ENCODE measurements around the gene CREB5.

CREB5 gene

GRCh38 chr7:28702171-28702570 is 289.9 kb downstream of the CREB5 start:
- Histone ChIP-seq H3K4me3 (ENCODE audit: low read depth, low read length) (no peak overlapping the region), H3K9ac (ENCODE audit: low read depth, low read length) (no peak overlapping the region), H3K9me3 (ENCODE audit: control insufficient read depth, insufficient read depth, low read length) (no peaks in the 10 kb centered on the region), H3K36me3 (ENCODE audit: control insufficient read depth, insufficient read depth, low read length) (no peaks in the 10 kb centered on the region), H3K4me1 (ENCODE audit: control insufficient read depth, insufficient read depth, low read length) (peaks cover 3% of the 10 kb centered on the region), H3K27me3 (ENCODE audit: control insufficient read depth, insufficient read depth, low read length) (no peaks in the 10 kb centered on the region)

GRCh38 chr7:28703037-28703765 is 290.9 kb downstream of the CREB5 start:
- Histone ChIP-seq H3K4me1 (ENCODE audit: control insufficient read depth, insufficient read depth, low read length) (peaks cover 6% of the 10 kb centered on the region), H3K4me3 (ENCODE audit: low read depth, low read length) (no peak overlapping the region)

GRCh38 chr7:28704706-28705105 is 292.4 kb downstream of the CREB5 start:
- Histone ChIP-seq H3K9ac (ENCODE audit: low read depth, low read length) (no peak overlapping the region), H3K4me3 (ENCODE audit: low read depth, low read length) (no peak overlapping the region), H3K27me3 (ENCODE audit: control insufficient read depth, insufficient read depth, low read length) (no peaks in the 10 kb centered on the region), H3K36me3 (ENCODE audit: control insufficient read depth, insufficient read depth, low read length) (no peaks in the 10 kb centered on the region), H3K9me3 (ENCODE audit: control insufficient read depth, insufficient read depth, low read length) (no peaks in the 10 kb centered on the region), H3K4me1 (ENCODE audit: control insufficient read depth, insufficient read depth, low read length) (peaks cover 15% of the 10 kb centered on the region)

More at GRCh38 chr7:28703037-28703765, 290.9 kb downstream of the CREB5 start:
- H3K27me3 ChIP-seq (ENCODE audit: control insufficient read depth, insufficient read depth, low read length), result no peaks in the 10 kb centered on the region
- H3K9ac ChIP-seq (ENCODE audit: low read depth, low read length), result no peak overlapping the region
- H3K36me3 ChIP-seq (ENCODE audit: control insufficient read depth, insufficient read depth, low read length), result no peaks in the 10 kb centered on the region
- H3K9me3 ChIP-seq (ENCODE audit: control insufficient read depth, insufficient read depth, low read length), result no peaks in the 10 kb centered on the region

GRCh38 chr7:28705350-28705749 is 293.0 kb downstream of the CREB5 start:
- H3K27me3 ChIP-seq (ENCODE audit: control insufficient read depth, insufficient read depth, low read length), result no peaks in the 10 kb centered on the region
- H3K9ac ChIP-seq (ENCODE audit: low read depth, low read length), result no peak overlapping the region
- H3K9me3 ChIP-seq (ENCODE audit: control insufficient read depth, insufficient read depth, low read length), result no peaks in the 10 kb centered on the region
- H3K4me1 ChIP-seq (ENCODE audit: control insufficient read depth, insufficient read depth, low read length), result peaks cover 15% of the 10 kb centered on the region
- H3K36me3 ChIP-seq (ENCODE audit: control insufficient read depth, insufficient read depth, low read length), result no peaks in the 10 kb centered on the region
- no peak overlapping the region for H3K4me3 ChIP-seq (ENCODE audit: low read depth, low read length)

GRCh38 chr7:28706584-28706983 is 294.3 kb downstream of the CREB5 start:
- Histone ChIP-seq H3K27me3 (ENCODE audit: control insufficient read depth, insufficient read depth, low read length) (no peaks in the 10 kb centered on the region), H3K9me3 (ENCODE audit: control insufficient read depth, insufficient read depth, low read length) (no peaks in the 10 kb centered on the region), H3K36me3 (ENCODE audit: control insufficient read depth, insufficient read depth, low read length) (no peaks in the 10 kb centered on the region), H3K4me3 (ENCODE audit: low read depth, low read length) (no peak overlapping the region), H3K9ac (ENCODE audit: low read depth, low read length) (no peak overlapping the region), H3K4me1 (ENCODE audit: control insufficient read depth, insufficient read depth, low read length) (peaks cover 12% of the 10 kb centered on the region)

- H3K9ac ChIP-seq (ENCODE audit: low read depth, low read length), result no peak overlapping the region
- H3K9me3 ChIP-seq (ENCODE audit: control insufficient read depth, insufficient read depth, low read length), result no peaks in the 10 kb centered on the region
- H3K4me1 ChIP-seq (ENCODE audit: control insufficient read depth, insufficient read depth, low read length), result peaks cover 12% of the 10 kb centered on the region
- no peak overlapping the region for H3K4me3 ChIP-seq (ENCODE audit: low read depth, low read length)
- H3K36me3 ChIP-seq (ENCODE audit: control insufficient read depth, insufficient read depth, low read length), result no peaks in the 10 kb centered on the region
- H3K27me3 ChIP-seq (ENCODE audit: control insufficient read depth, insufficient read depth, low read length), result no peaks in the 10 kb centered on the region
Observed at GRCh38 chr7:28707291-28707690, 295.0 kb downstream of the CREB5 start.

- Histone ChIP-seq H3K4me3 (ENCODE audit: low read depth, low read length) (no peak overlapping the region), H3K36me3 (ENCODE audit: control insufficient read depth, insufficient read depth, low read length) (no peaks in the 10 kb centered on the region), H3K4me1 (ENCODE audit: control insufficient read depth, insufficient read depth, low read length) (peaks cover 12% of the 10 kb centered on the region), H3K27me3 (ENCODE audit: control insufficient read depth, insufficient read depth, low read length) (no peaks in the 10 kb centered on the region), H3K9me3 (ENCODE audit: control insufficient read depth, insufficient read depth, low read length) (no peaks in the 10 kb centered on the region), H3K9ac (ENCODE audit: low read depth, low read length) (peak overlapping the region; percentile 9)
Observed at GRCh38 chr7:28708033-28708951, 296.0 kb downstream of the CREB5 start.

GRCh38 chr7:28709748-28710147 is 297.4 kb downstream of the CREB5 start:
- H3K36me3 ChIP-seq (ENCODE audit: control insufficient read depth, insufficient read depth, low read length), result no peaks in the 10 kb centered on the region
- H3K9me3 ChIP-seq (ENCODE audit: control insufficient read depth, insufficient read depth, low read length), result no peaks in the 10 kb centered on the region
- no peaks in the 10 kb centered on the region for H3K27me3 ChIP-seq (ENCODE audit: control insufficient read depth, insufficient read depth, low read length)
- H3K9ac ChIP-seq (ENCODE audit: low read depth, low read length), result no peak overlapping the region
- H3K4me3 ChIP-seq (ENCODE audit: low read depth, low read length), result no peak overlapping the region
- peaks cover 12% of the 10 kb centered on the region for H3K4me1 ChIP-seq (ENCODE audit: control insufficient read depth, insufficient read depth, low read length)

GRCh38 chr7:28711114-28711513 is 298.8 kb downstream of the CREB5 start:
- H3K27me3 ChIP-seq (ENCODE audit: control insufficient read depth, insufficient read depth, low read length), result no peaks in the 10 kb centered on the region
- no peaks in the 10 kb centered on the region for H3K36me3 ChIP-seq (ENCODE audit: control insufficient read depth, insufficient read depth, low read length)
- H3K9me3 ChIP-seq (ENCODE audit: control insufficient read depth, insufficient read depth, low read length), result no peaks in the 10 kb centered on the region
- H3K4me3 ChIP-seq (ENCODE audit: low read depth, low read length), result no peak overlapping the region
- H3K9ac ChIP-seq (ENCODE audit: low read depth, low read length), result no peak overlapping the region
- H3K4me1 ChIP-seq (ENCODE audit: control insufficient read depth, insufficient read depth, low read length), result peaks cover 12% of the 10 kb centered on the region

GRCh38 chr7:28714459-28715120 is 302.3 kb downstream of the CREB5 start:
- Histone ChIP-seq H3K4me1 (ENCODE audit: control insufficient read depth, insufficient read depth, low read length) (no peaks in the 10 kb centered on the region), H3K9ac (ENCODE audit: low read depth, low read length) (no peak overlapping the region), H3K27me3 (ENCODE audit: control insufficient read depth, insufficient read depth, low read length) (no peaks in the 10 kb centered on the region), H3K9me3 (ENCODE audit: control insufficient read depth, insufficient read depth, low read length) (no peaks in the 10 kb centered on the region), H3K36me3 (ENCODE audit: control insufficient read depth, insufficient read depth, low read length) (no peaks in the 10 kb centered on the region), H3K4me3 (ENCODE audit: low read depth, low read length) (no peak overlapping the region)

GRCh38 chr7:28717445-28718054 is 305.2 kb downstream of the CREB5 start:
- H3K27me3 ChIP-seq (ENCODE audit: control insufficient read depth, insufficient read depth, low read length), result no peaks in the 10 kb centered on the region
- no peaks in the 10 kb centered on the region for H3K9me3 ChIP-seq (ENCODE audit: control insufficient read depth, insufficient read depth, low read length)
- H3K36me3 ChIP-seq (ENCODE audit: control insufficient read depth, insufficient read depth, low read length), result no peaks in the 10 kb centered on the region
- no peak overlapping the region for H3K9ac ChIP-seq (ENCODE audit: low read depth, low read length)
- H3K4me1 ChIP-seq (ENCODE audit: control insufficient read depth, insufficient read depth, low read length), result no peaks in the 10 kb centered on the region
- H3K4me3 ChIP-seq (ENCODE audit: low read depth, low read length), result no peak overlapping the region

All from iPS-15b (cell line).